DMS79 (cell line): ENCODE results near the gene TMEM164.
"Not testable (repeated sequence)": the region's sequence is repeated elsewhere in the genome, so short reads cannot be mapped to it uniquely, and the experiment has no call there.

Experiments used
- DNase-seq: peaks from one replicate; lab custom pipeline; 2025; lab: John Stamatoyannopoulos, UW

The TMEM164 gene

DNA sequence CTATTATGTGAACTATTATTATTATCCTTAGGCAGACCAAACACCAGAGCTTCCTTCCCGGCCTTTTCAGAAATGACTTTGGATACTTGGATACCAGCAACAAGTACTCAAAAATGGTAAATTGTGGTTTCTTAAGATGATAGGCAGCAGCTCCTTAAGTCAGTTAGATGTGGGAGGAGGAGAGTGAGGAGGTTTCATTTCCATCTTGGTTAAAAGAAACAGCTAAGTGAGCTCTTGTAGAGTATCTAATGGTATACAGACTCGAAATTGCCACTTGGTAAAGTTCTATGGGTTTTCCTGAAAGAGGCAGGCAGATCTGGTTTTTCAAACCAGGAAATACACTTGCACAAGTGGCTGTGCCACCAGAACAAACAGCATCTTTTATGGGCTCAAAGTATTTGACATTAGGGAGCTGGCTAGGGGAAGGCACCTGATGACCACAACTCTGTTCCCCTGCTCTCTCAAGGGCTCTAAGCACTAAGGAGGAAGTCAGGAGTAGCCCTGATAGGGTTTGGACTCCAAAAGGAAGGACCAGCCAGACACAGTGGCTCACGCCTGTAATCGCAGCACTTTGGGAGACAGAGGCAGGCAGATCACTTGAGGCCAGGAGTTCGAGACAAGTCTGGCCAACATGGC is 130.9 kb downstream of the TMEM164 start:
- DNase-seq: peak; percentile 58

- DNase-seq: no peak
These were observed 132.7 kb downstream of the TMEM164 start for GRCh38 chrX:110135618-110136017.

- no peak for DNase-seq
These were observed 133.2 kb downstream of the TMEM164 start for GRCh38 chrX:110136136-110136535.

DNA sequence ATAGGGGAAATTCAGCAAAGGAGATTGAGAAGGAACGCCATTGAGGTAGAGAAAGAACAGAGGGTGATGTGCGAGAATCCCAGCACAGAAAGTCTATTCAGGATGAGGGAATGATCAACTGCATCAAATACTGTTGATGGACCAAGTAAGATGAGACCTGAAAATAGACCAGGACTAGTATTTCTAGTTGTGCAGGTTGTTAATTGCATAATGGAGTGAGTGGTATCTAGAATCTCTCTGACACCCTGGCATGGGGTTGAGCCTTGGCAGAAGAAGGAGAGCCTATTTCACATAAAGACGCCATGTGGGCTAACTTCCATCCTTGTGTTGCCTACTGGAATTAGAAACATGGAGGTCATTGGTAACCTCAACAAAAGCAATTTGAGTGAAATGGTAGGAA is 135.6 kb downstream of the TMEM164 start:
- no peak for DNase-seq

DNA sequence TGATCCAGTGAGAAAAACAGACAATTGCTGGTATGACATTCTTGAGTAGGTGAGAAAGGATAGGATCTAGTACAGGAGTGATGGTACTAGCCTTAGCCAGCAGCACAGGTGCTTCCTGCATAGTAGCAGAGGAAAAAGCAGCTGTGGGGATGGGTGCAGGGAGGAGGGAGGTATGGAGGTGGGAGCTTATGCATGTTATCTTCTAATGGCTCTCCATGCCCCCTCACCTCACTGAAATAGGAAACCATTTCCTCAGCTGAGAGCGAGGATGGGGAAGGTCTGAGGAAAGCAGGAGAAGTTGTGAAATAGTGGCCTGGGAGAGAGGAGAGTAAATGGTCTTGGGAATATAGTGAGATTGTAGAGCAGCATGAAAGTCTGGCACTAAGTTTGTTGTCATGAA is 136.3 kb downstream of the TMEM164 start:
- DNase-seq: no peak

- DNase-seq: no peak
These were observed 139.2 kb downstream of the TMEM164 start for GRCh38 chrX:110142096-110142495.

DNA sequence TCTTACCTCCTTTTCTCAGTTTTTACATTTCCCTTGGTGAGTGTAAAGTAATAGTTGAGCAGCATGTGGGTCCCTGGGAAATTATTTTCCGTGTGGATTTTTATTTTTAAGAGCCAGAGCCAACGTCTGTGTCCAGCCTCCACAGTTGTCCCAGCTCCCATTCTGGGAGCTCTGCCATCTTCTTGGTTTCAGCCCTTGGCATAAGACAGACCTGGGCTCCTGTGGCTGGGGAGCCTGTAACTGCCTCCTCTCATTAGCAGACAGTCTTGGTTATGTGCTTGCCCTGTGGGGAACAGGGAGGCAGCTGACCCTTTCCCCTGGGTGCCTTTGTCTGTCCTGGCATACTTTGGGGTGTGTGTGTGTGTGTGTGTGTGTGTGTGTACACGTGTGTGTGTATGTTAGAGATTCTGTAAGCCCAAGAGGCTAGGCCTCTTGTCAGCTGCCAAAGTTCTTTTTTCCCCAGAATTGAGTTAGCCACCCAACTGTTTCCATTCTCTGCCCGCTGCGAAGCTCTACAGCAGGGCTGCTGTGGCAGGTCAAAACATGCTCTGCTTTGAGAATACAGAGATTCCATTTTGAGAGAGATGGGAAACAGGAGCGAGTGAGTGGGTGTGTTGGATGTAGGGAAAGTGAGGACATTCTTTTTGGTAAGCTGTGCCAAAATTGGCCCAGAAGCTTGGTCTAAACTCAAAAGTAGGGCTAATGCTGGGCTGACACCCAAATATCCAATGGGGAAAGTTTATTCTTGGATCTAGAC is 140.7 kb downstream of the TMEM164 start:
- DNase-seq: no peak

GRCh38 chrX:110145311-110145710 is 142.4 kb downstream of the TMEM164 start:
- no peak for DNase-seq

- no peak for DNase-seq
These were observed 142.9 kb downstream of the TMEM164 start for GRCh38 chrX:110145854-110146253.

GRCh38 chrX:110146521-110146920 is 143.6 kb downstream of the TMEM164 start:
- DNase-seq: no peak

DNA sequence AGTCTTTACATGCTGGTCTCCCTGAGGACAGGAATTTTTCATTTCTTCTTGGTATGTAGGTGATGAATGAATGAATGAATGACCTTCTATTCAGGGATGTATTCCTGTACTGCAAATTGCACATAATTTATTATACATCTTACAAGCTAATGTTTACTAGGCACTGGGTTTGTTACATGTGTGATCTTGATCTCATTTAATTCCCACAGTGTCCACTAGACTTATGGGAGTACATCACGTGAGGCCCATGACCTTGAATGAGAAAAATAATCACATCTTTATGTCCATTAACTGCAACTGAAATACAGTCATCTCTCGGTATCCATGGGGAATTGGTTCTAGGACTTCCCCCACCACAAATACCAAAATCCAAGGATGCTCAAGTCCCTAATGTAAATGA is 150.3 kb downstream of the TMEM164 start:
- no peak for DNase-seq

- no peak for DNase-seq
These were observed 151.0 kb downstream of the TMEM164 start for GRCh38 chrX:110153896-110154295.

DNA sequence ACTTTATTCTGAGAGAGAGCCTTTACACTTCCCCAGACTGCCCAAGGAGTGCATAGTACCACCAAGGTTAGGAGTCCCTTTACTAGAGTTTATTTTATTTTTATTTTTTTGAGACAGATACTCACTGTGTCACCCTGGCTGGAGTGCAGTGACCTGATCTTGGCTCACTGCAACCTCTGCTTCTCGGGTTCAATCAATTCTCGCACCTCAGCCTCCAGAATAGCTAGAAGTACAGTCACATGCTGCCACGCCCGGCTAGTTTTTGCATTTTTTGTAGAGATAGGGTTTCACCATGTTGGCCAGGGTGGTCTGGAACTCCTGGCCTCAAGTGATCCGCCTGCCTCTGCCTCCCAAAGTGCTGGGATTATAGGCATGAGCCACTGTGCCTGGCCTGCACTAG is 151.4 kb downstream of the TMEM164 start:
- DNase-seq: not testable (repeated sequence)

- no peak for DNase-seq
These were observed 152.8 kb downstream of the TMEM164 start for GRCh38 chrX:110155759-110156158.

DNA sequence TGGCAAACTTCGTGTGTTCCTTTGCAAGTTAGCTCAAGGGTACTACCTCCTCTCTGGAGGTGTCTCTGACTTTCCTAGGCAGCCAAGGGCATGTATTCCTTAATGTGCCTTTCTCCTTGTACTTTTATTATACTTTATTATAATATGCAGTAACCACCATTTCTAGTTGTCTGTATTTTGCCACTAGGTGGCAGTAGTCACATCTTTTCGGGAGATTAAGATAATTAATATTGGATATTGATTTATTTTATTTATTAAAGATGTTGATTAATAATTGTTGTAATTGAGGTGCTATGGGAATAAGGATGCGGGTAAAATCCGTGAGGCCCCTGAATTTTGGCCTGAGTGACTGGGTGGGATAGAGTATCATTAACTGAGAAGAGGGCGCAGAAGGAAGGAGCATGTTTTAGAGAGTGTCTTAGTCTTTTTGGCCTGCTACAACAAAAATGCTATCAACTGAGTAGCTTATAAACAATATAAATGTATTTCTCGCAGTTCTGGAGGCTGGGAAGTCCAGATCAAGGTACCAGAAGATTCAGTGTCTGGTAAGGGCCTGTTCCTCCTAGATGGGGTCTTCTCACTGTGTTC is 153.3 kb downstream of the TMEM164 start:
- DNase-seq: no peak

GRCh38 chrX:110157444-110157843 is 154.5 kb downstream of the TMEM164 start:
- no peak for DNase-seq

- no peak for DNase-seq
These were observed 156.3 kb downstream of the TMEM164 start for GRCh38 chrX:110159235-110159634.

GRCh38 chrX:110159865-110160264 is 157.0 kb downstream of the TMEM164 start:
- no peak for DNase-seq

- DNase-seq: no peak
These were observed 158.4 kb downstream of the TMEM164 start for GRCh38 chrX:110161361-110161686.

DNA sequence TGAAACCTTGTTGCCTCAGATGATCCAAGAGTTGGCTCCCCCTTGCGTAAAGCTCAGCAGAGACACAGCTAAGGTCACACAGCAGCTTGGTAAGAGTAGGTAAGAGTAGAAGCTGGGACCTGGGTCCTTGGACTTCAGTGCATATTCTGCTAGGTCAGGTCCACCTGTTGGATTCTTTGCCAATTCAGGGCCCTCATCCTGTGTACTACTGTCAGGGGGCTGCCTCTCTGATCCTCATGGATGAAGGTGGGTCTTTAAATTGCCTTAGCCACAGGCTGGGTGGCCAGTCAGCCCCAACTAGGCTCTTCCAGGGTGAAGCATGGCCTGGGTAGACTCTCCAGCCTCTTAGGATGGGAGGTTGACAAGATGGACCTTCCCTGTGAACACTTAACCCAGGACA is 159.2 kb downstream of the TMEM164 start:
- DNase-seq: no peak

GRCh38 chrX:110162867-110163266 is 160.0 kb downstream of the TMEM164 start:
- no peak for DNase-seq

DNA sequence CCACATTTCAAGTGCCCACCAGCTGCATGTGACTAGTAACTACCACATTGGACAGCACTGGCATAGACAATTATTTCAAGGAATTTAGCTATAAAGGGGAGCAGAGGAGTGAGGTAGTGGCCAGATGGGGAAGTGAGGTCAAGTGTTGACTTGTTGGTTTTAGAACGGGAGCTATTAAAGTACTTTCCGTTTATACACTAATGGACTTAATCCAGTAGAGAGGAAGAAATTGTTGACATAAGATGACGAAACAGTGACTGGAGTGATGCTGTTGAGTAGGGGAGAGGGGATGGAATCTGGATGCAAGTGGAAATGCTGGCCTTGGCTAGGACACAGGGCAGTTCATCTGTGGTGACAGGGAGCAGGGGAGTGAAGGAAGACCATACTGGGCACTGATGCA is 160.6 kb downstream of the TMEM164 start:
- no peak for DNase-seq

GRCh38 chrX:110167952-110168451 is 165.1 kb downstream of the TMEM164 start:
- DNase-seq: no peak
